ENCODE data around the gene FAM234A.

FAM234A gene

GRCh38 chr16:234468-235305 is at the start of gene FAM234A:
FAM234A (plus strand) TSS chr16:234821; CDS start chr16:254414, 19,593 bp downstream.
- Histone ChIP-seq H3K27ac (ENCODE audit: low read depth, low read length, poor library complexity, severe bottlenecking) (peak within 1 kb of the TSS; percentile 71), H3K79me2 (ENCODE audit: insufficient read depth, low read length) (no peaks in the 10 kb centered on the region), H3K36me3 (ENCODE audit: insufficient read depth, low read length) (no peaks in the 10 kb centered on the region)

GRCh38 chr16:185213-185612 is 49.4 kb upstream of the FAM234A start:
- Histone ChIP-seq H3K9me2 (ENCODE audit: low read depth, low read length) (no peaks in the 10 kb centered on the region), H3K27me3 (ENCODE audit: insufficient read depth, low read length) (no peaks in the 10 kb centered on the region)
- no peak for TF ChIP-seq CTCF (IDR thresholded peaks at IDR 0.05; ENCODE audit: low read length)
- no peak for TF ChIP-seq EZH2 (IDR thresholded peaks at IDR 0.05; ENCODE audit: borderline replicate concordance, low read length)

More at GRCh38 chr16:234468-235305, at the start of gene FAM234A:
- Histone ChIP-seq H3K9ac (ENCODE audit: low read length) (peak within 1 kb of the TSS; percentile 85), H3K4me3 (ENCODE audit: low read depth, low read length, poor library complexity, severe bottlenecking) (peak within 1 kb of the TSS; percentile 82), H3K27me3 (ENCODE audit: insufficient read depth, low read length) (no peaks in the 10 kb centered on the region), H4K20me1 (ENCODE audit: insufficient read depth, low read length) (no peaks in the 10 kb centered on the region), H3K4me1 (ENCODE audit: insufficient read depth, low read length, severe bottlenecking) (peaks cover 16% of the 10 kb centered on the region), H3K9me3 (ENCODE audit: low read length) (no peaks in the 10 kb centered on the region), H3F3A (ENCODE audit: insufficient read depth, low read length) (no peaks in the 10 kb centered on the region), H3K9me2 (ENCODE audit: low read depth, low read length) (no peaks in the 10 kb centered on the region), H2AFZ (ENCODE audit: low read length) (no peak within 1 kb of the TSS), H3K4me2 (ENCODE audit: low read length) (peak within 1 kb of the TSS; percentile 89)
- TF ChIP-seq CTCF (IDR thresholded peaks at IDR 0.05; ENCODE audit: low read length) (peak; percentile 59), EZH2 (IDR thresholded peaks at IDR 0.05; ENCODE audit: borderline replicate concordance, low read length) (no peak)

GRCh38 chr16:185691-186090 is 48.9 kb upstream of the FAM234A start:
- Histone ChIP-seq H3K4me3 (ENCODE audit: low read depth, low read length, poor library complexity, severe bottlenecking) (no peak overlapping the region), H3K27me3 (ENCODE audit: insufficient read depth, low read length) (no peaks in the 10 kb centered on the region), H3K36me3 (ENCODE audit: insufficient read depth, low read length) (peaks cover 43% of the 10 kb centered on the region), H3K4me2 (ENCODE audit: low read length) (no peak overlapping the region), H3K9me2 (ENCODE audit: low read depth, low read length) (no peaks in the 10 kb centered on the region), H4K20me1 (ENCODE audit: insufficient read depth, low read length) (no peaks in the 10 kb centered on the region), H3K9me3 (ENCODE audit: low read length) (no peaks in the 10 kb centered on the region), H3K9ac (ENCODE audit: low read length) (no peak overlapping the region), H3K27ac (ENCODE audit: low read depth, low read length, poor library complexity, severe bottlenecking) (no peak overlapping the region), H3K79me2 (ENCODE audit: insufficient read depth, low read length) (no peaks in the 10 kb centered on the region), H3K4me1 (ENCODE audit: insufficient read depth, low read length, severe bottlenecking) (peaks cover 5% of the 10 kb centered on the region), H3F3A (ENCODE audit: insufficient read depth, low read length) (no peaks in the 10 kb centered on the region), H2AFZ (ENCODE audit: low read length) (no peak overlapping the region)
- TF ChIP-seq EZH2 (IDR thresholded peaks at IDR 0.05; ENCODE audit: borderline replicate concordance, low read length) (no peak), CTCF (IDR thresholded peaks at IDR 0.05; ENCODE audit: low read length) (no peak)

More at GRCh38 chr16:185213-185612, 49.4 kb upstream of the FAM234A start:
- no peak overlapping the region for H3K27ac ChIP-seq (ENCODE audit: low read depth, low read length, poor library complexity, severe bottlenecking)
- H3K4me2 ChIP-seq (ENCODE audit: low read length): no peak overlapping the region
- peaks cover 38% of the 10 kb centered on the region for H3K36me3 ChIP-seq (ENCODE audit: insufficient read depth, low read length)
- H3F3A ChIP-seq (ENCODE audit: insufficient read depth, low read length): no peaks in the 10 kb centered on the region
- no peak overlapping the region for H2AFZ ChIP-seq (ENCODE audit: low read length)
- H4K20me1 ChIP-seq (ENCODE audit: insufficient read depth, low read length): no peaks in the 10 kb centered on the region
- H3K9me3 ChIP-seq (ENCODE audit: low read length): no peaks in the 10 kb centered on the region
- no peaks in the 10 kb centered on the region for H3K79me2 ChIP-seq (ENCODE audit: insufficient read depth, low read length)
- peaks cover 5% of the 10 kb centered on the region for H3K4me1 ChIP-seq (ENCODE audit: insufficient read depth, low read length, severe bottlenecking)
- no peak overlapping the region for H3K9ac ChIP-seq (ENCODE audit: low read length)
- no peak overlapping the region for H3K4me3 ChIP-seq (ENCODE audit: low read depth, low read length, poor library complexity, severe bottlenecking)

Data from OCI-LY1 (cell line).